ENCODE results near the gene MYL3. TPM values are rescaled to one million over a fixed set of nuclear protein-coding genes. Genes with fewer than 3 reads are reported as not detected.

The MYL3 gene
- total RNA-seq, 1 donor from 2014 or later, result 5.4 TPM

DNA sequence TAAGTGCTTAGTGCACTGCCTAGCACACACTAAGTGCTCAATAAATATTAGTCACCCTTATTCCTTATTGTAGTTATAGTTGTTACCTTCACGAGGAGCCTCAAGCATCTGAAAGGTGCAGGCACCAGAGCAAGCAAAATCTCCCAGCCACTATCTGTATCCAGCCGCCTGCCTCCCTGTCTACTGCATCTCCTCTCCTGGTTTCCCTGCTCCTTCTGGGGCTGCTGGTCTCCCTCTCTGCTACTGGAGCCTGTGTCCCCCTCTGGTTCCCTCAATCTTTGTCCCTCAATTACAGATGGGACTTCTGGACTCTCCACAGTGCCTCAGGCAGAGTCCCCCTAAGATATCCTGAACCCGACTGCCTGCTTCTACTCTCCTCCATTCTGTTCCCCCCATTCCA lies 18.8 kb downstream of the MYL3 start:
- Mint-ChIP-seq H3K4me1 (ENCODE audit: unreplicated experiment) (peaks cover 17% of the 10 kb centered on the region), H3K4me3 (peak overlapping the region; percentile 31), H3K9me3 (peaks cover 12% of the 10 kb centered on the region), H3K36me3 (peaks cover 4% of the 10 kb centered on the region), H3K27me3 (peaks cover 4% of the 10 kb centered on the region), H3K27ac (no peak overlapping the region)
- DNase-seq (ENCODE audit: extremely low spot score, unreplicated experiment), result no peak
- no peak for TF ChIP-seq CTCF (conservative IDR thresholded peaks at IDR 0.05)

DNA sequence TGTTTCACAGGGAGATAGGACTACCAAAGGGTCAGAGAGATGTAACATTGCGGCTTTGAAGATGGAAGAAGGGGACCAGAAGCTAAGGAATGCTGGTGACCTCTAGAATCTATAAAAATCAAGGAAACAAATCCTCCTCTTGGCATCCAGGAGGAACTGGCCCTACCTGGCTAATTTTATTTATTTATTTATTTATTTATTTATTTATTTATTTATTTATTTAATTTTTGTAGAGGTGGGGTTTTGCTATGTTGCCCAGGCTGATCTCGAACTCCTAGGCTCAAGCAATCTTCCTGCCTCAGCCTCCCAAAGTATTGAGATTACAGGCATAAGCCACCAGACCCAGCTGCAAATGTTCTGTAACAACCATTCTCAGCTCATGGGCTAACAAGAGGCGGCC lies 19.7 kb downstream of the MYL3 start:
- Mint-ChIP-seq H3K27ac (no peak overlapping the region), H3K4me1 (ENCODE audit: unreplicated experiment) (peaks cover 10% of the 10 kb centered on the region), H3K36me3 (peaks cover 4% of the 10 kb centered on the region), H3K27me3 (peaks cover 4% of the 10 kb centered on the region), H3K9me3 (peaks cover 13% of the 10 kb centered on the region), H3K4me3 (no peak overlapping the region)
- TF ChIP-seq CTCF (conservative IDR thresholded peaks at IDR 0.05), result no peak
- DNase-seq (ENCODE audit: extremely low spot score, unreplicated experiment), result no peak

- no peak overlapping the region for H3K4me3 Mint-ChIP-seq
- DNase-seq (ENCODE audit: extremely low spot score, unreplicated experiment), result no peak
- peaks cover 18% of the 10 kb centered on the region for H3K9me3 Mint-ChIP-seq
- no peak for TF ChIP-seq CTCF (conservative IDR thresholded peaks at IDR 0.05)
- H3K36me3 Mint-ChIP-seq, result peaks cover 10% of the 10 kb centered on the region
- H3K4me1 Mint-ChIP-seq (ENCODE audit: unreplicated experiment), result peaks cover 5% of the 10 kb centered on the region
- H3K27me3 Mint-ChIP-seq, result peaks cover 4% of the 10 kb centered on the region
- no peak overlapping the region for H3K27ac Mint-ChIP-seq
Measured at GRCh38 chr3:46840491-46840890, 22.8 kb downstream of the MYL3 start.

DNA sequence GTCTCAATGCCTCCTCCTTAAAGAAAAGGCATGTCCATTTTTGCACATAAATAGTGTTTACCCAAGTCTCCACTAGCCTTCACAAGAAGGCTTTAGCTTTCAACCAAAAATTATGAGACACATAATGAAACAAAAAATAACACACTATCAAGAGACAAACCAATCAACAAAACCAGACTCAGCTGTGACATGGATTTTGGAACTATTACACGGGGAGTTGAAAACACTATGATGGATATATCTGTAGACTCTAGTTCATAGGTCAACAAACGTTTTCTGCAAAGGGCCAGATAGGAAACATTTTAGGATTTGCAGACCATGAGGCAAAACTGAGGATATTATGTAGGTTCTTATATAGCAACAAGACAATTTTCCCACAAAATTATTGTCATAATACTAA lies 24.9 kb downstream of the MYL3 start:
- DNase-seq (ENCODE audit: extremely low spot score, unreplicated experiment), result no peak
- Mint-ChIP-seq H3K27ac (no peak overlapping the region), H3K9me3 (peaks cover 18% of the 10 kb centered on the region), H3K4me1 (ENCODE audit: unreplicated experiment) (no peaks in the 10 kb centered on the region), H3K27me3 (no peaks in the 10 kb centered on the region), H3K36me3 (peaks cover 10% of the 10 kb centered on the region), H3K4me3 (no peak overlapping the region)
- TF ChIP-seq CTCF (conservative IDR thresholded peaks at IDR 0.05), result no peak

- Mint-ChIP-seq H3K4me3 (no peak overlapping the region), H3K27me3 (no peaks in the 10 kb centered on the region), H3K9me3 (peaks cover 6% of the 10 kb centered on the region), H3K4me1 (ENCODE audit: unreplicated experiment) (no peaks in the 10 kb centered on the region), H3K36me3 (peaks cover 17% of the 10 kb centered on the region), H3K27ac (no peak overlapping the region)
- no peak for DNase-seq (ENCODE audit: extremely low spot score, unreplicated experiment)
- no peak for TF ChIP-seq CTCF (conservative IDR thresholded peaks at IDR 0.05)
Measured at GRCh38 chr3:46835491-46835890, 27.8 kb downstream of the MYL3 start.

DNA sequence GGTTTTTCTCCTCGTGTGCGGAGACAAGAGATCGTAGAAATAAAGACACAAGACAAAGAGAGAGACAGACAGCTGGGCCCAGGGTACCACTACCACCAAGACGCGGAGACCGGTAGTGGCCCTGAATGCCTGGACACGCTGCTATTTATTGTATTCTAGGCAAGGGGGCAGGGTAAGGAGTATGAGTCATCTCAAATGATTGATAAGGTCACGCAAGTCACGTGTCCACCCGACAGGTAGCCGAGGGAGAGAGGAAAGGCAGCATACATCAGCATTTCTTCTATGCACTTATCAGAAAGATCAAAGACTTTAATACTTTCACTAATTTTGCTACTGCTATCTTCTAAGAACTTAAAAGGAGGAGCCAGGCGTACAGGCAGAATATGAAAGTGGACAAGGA lies 28.2 kb downstream of the MYL3 start:
- H3K4me1 Mint-ChIP-seq (ENCODE audit: unreplicated experiment), result no peaks in the 10 kb centered on the region
- peaks cover 6% of the 10 kb centered on the region for H3K9me3 Mint-ChIP-seq
- H3K36me3 Mint-ChIP-seq, result peaks cover 17% of the 10 kb centered on the region
- DNase-seq (ENCODE audit: extremely low spot score, unreplicated experiment), result no peak
- no peak overlapping the region for H3K27ac Mint-ChIP-seq
- TF ChIP-seq CTCF (conservative IDR thresholded peaks at IDR 0.05), result no peak
- peak overlapping the region; percentile 18 for H3K4me3 Mint-ChIP-seq
- no peaks in the 10 kb centered on the region for H3K27me3 Mint-ChIP-seq

All from type B pancreatic cell (in vitro differentiated cells).